Measurements from ENCODE around the gene PARN.
A peak's percentile ranks its signal among the peaks of the same experiment; 100 is the strongest.

Gene PARN

GRCh38 chr16:14629919-14630619, at the start of gene PARN:
Gene PARN, minus strand, starts transcription at chr16:14630260. Its CDS starts 135 bp downstream, at chr16:14630125.
- no peak for TF ChIP-seq CTCF (IDR thresholded peaks at IDR 0.05; ENCODE audit: unreplicated experiment in 3 of 3)
- peaks cover 35% of the 10 kb centered on the region for H3K4me1 Mint-ChIP-seq
- no peaks in the 10 kb centered on the region for H3K27me3 Mint-ChIP-seq (ENCODE audit: low read depth)

GRCh38 chr16:14678748-14679497, 48.9 kb upstream of the PARN start:
- no peaks in the 10 kb centered on the region for H3K36me3 Mint-ChIP-seq (ENCODE audit: low read depth)
- no peak overlapping the region for H3K4me3 Mint-ChIP-seq
- TF ChIP-seq CTCF (IDR thresholded peaks at IDR 0.05; ENCODE audit: unreplicated experiment in 3 of 3) = no peak
- H3K27ac Mint-ChIP-seq = no peak overlapping the region
- H3K9me3 Mint-ChIP-seq = peaks cover 4% of the 10 kb centered on the region
- H3K4me1 Mint-ChIP-seq = no peaks in the 10 kb centered on the region
- no peaks in the 10 kb centered on the region for H3K27me3 Mint-ChIP-seq (ENCODE audit: low read depth)

More at GRCh38 chr16:14629919-14630619, at the start of gene PARN:
- peaks cover 3% of the 10 kb centered on the region for H3K9me3 Mint-ChIP-seq
- peak within 1 kb of the TSS; percentile 88 to 98 (median 95) for H3K27ac Mint-ChIP-seq
- H3K4me3 Mint-ChIP-seq = peak within 1 kb of the TSS; percentile 88 to 93 (median 88)
- H3K36me3 Mint-ChIP-seq (ENCODE audit: low read depth) = peaks cover 18% of the 10 kb centered on the region

GRCh38 chr16:14677627-14678026, 47.6 kb upstream of the PARN start:
- H3K4me1 Mint-ChIP-seq = no peaks in the 10 kb centered on the region
- H3K9me3 Mint-ChIP-seq = peaks cover 4% of the 10 kb centered on the region
- H3K27me3 Mint-ChIP-seq (ENCODE audit: low read depth) = no peaks in the 10 kb centered on the region
- no peaks in the 10 kb centered on the region for H3K36me3 Mint-ChIP-seq (ENCODE audit: low read depth)
- no peak overlapping the region for H3K4me3 Mint-ChIP-seq
- H3K27ac Mint-ChIP-seq = no peak overlapping the region
- TF ChIP-seq CTCF (IDR thresholded peaks at IDR 0.05; ENCODE audit: unreplicated experiment in 3 of 3) = no peak

- Mint-ChIP-seq H3K36me3 (ENCODE audit: low read depth) (no peaks in the 10 kb centered on the region), H3K4me1 (no peaks in the 10 kb centered on the region), H3K27me3 (ENCODE audit: low read depth) (no peaks in the 10 kb centered on the region), H3K4me3 (no peak overlapping the region), H3K27ac (no peak overlapping the region), H3K9me3 (peaks cover 4% of the 10 kb centered on the region)
- no peak for TF ChIP-seq CTCF (IDR thresholded peaks at IDR 0.05; ENCODE audit: unreplicated experiment in 3 of 3)
These were observed 46.6 kb upstream of the PARN start for GRCh38 chr16:14676633-14677032.

GRCh38 chr16:14672403-14672971, 42.4 kb upstream of the PARN start:
- TF ChIP-seq CTCF (IDR thresholded peaks at IDR 0.05; ENCODE audit: unreplicated experiment in 3 of 3) = no peak
- Mint-ChIP-seq H3K4me1 (no peaks in the 10 kb centered on the region), H3K36me3 (ENCODE audit: low read depth) (peaks cover 17% of the 10 kb centered on the region)

More at GRCh38 chr16:14672403-14672971, 42.4 kb upstream of the PARN start:
- H3K27ac Mint-ChIP-seq = no peak overlapping the region
- no peaks in the 10 kb centered on the region for H3K27me3 Mint-ChIP-seq (ENCODE audit: low read depth)
- H3K9me3 Mint-ChIP-seq = peaks cover 4% of the 10 kb centered on the region
- H3K4me3 Mint-ChIP-seq = no peak overlapping the region

Data from nephron (organoid).